Parietal lobe (tissue), 2 donors: ENCODE measurements around the gene CYP2J2. TPM values are rescaled to one million over a fixed set of nuclear protein-coding genes. Genes with fewer than 3 reads are reported as not detected.

ENCODE experiments used
- small RNA-seq: library from RNA; depleted of rRNA; stranded (forward); fragments of <200 nt; gene quantifications from one replicate; pipeline ENCODE3, GENCODE V24; 2014; ENCODE audit warnings: low replicate concordance
- total RNA-seq: library from RNA; depleted of rRNA; stranded (reverse); fragments of >200 nt; gene quantifications from one replicate; pipeline ENCODE4 v1.2.3, GENCODE V29; 2014

Gene CYP2J2, protein sequence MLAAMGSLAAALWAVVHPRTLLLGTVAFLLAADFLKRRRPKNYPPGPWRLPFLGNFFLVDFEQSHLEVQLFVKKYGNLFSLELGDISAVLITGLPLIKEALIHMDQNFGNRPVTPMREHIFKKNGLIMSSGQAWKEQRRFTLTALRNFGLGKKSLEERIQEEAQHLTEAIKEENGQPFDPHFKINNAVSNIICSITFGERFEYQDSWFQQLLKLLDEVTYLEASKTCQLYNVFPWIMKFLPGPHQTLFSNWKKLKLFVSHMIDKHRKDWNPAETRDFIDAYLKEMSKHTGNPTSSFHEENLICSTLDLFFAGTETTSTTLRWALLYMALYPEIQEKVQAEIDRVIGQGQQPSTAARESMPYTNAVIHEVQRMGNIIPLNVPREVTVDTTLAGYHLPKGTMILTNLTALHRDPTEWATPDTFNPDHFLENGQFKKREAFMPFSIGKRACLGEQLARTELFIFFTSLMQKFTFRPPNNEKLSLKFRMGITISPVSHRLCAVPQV
- 0.94 TPM for total RNA-seq

DNA sequence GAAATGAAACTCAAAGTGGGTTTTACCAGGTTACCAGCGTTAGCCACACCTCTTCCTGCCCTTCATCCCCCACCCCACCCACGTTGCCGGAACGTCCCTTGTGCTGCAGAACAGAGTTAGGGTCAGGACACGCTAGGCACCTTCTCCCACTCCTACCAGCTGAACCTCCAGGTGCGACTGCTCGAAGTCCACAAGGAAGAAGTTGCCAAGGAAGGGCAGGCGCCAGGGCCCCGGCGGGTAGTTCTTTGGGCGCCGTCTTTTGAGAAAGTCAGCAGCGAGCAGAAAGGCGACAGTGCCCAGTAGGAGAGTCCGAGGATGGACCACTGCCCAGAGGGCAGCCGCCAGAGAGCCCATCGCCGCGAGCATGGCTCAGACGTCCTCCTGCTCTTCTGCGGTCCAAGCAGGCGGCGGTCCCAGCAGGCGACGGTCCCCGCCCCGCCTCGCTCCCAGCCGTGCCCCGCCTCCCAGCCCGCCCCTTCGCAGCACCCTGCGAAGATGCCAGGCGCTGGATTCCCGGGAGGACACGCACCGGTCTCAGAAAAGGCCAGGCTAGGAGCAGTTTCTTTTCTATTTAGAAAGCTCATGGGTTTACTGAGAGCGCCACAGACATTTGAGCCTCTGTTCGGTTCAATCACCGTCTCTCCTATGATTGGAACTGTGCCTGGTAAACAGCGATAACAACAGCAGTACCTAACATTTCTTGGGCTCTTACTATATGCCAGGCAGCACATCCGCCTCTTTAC lies at the start of gene CYP2J2:
CYP2J2 (minus strand) TSS at position 393 of the 743 bp plus-strand sequence; CDS start at position 366, 27 bp downstream.

Small RNAs within 50 kb of the gene (small RNA-seq; reads per million reads assigned to genes)
- gene RN7SL475P: not detected

Other genes with a start within 250 kb of the CYP2J2 start
- gene HOOK1, start 111.8 kb downstream of the CYP2J2 start, total RNA-seq: 13.8 TPM
- gene C1orf87, start 147.0 kb upstream of the CYP2J2 start, total RNA-seq: not detected